Caco-2 (cell line): Measurements from ENCODE around the gene IFNA13. TPM values are rescaled to one million over a fixed set of nuclear protein-coding genes. Genes with fewer than 3 reads are reported as not detected.

ENCODE experiments used
- BruUV-seq: library from RNA; stranded (reverse); fragments of 400-500 nt; replicated peaks from 2 replicates; lab custom pipeline; 2021; lab: Mats Ljungman, UMichigan
- CTCF ChIA-PET: fragments of 300-600 bp; sonication (Branson Sonifier 250); formaldehyde crosslinking; loops from one replicate; lab custom pipeline; 2022; ENCODE audit warnings: antibody characterized with exemption; lab: Charles Lee
- POLR2A ChIA-PET: fragments of 300-600 bp; sonication (Branson Sonifier 250); formaldehyde crosslinking; loops from one replicate; lab custom pipeline; 2022; ENCODE audit warnings: antibody characterized with exemption; lab: Charles Lee
- DNase-seq, 2 experiments: peaks; one replicate each; pipeline versions ENCODE4 v3.0.0 to v3.0.0-alpha.2; 2020 to 2022
- H3K27me3 ChIP-seq: replicated peaks from 2 replicates; pipeline ENCODE4 v1.6.0; 2011; ENCODE audit warnings: low read length; ENCODE audit not compliant: control insufficient read depth, insufficient read depth
- H3K36me3 ChIP-seq: 2 replicates; pipeline ENCODE4 v1.5.1; 2011; ENCODE audit warnings: low read length; ENCODE audit not compliant: control insufficient read depth, insufficient read depth
- H3K4me1 ChIP-seq: fragments of 250-450 bp; sonication (Bioruptor Pico); 2 replicates; pipeline ENCODE4 v1.5.1; 2020; ENCODE audit warnings: mild to moderate bottlenecking
- H3K4me3 ChIP-seq: 2 replicates; pipeline ENCODE4 v1.5.1; 2011; ENCODE audit warnings: low read depth, mild to moderate bottlenecking, control low read depth, low read length
- H3K9me3 ChIP-seq: fragments of 250-450 bp; sonication (Bioruptor Pico); 2 replicates; pipeline ENCODE4 v1.5.1; 2020; ENCODE audit warnings: mild to moderate bottlenecking, moderate library complexity
- H3K27ac Mint-ChIP-seq: one replicate; pipeline ENCODE4 v1.8.0; 2022; ENCODE audit warnings: mixed read lengths; ENCODE audit not compliant: unreplicated experiment
- H3K27me3 Mint-ChIP-seq: one replicate; pipeline ENCODE4 v1.8.0; 2022; ENCODE audit warnings: mixed read lengths; ENCODE audit not compliant: insufficient read depth, unreplicated experiment
- H3K36me3 Mint-ChIP-seq: one replicate; pipeline ENCODE4 v1.8.0; 2022; ENCODE audit warnings: mild to moderate bottlenecking, mixed read lengths; ENCODE audit not compliant: insufficient read depth, unreplicated experiment
- H3K4me1 Mint-ChIP-seq: one replicate; pipeline ENCODE4 v1.8.0; 2022; ENCODE audit warnings: low read depth, mixed read lengths; ENCODE audit not compliant: unreplicated experiment
- H3K4me3 Mint-ChIP-seq: one replicate; pipeline ENCODE4 v1.8.0; 2022; ENCODE audit warnings: mild to moderate bottlenecking, moderate library complexity, mixed read lengths; ENCODE audit not compliant: unreplicated experiment
- H3K9me3 Mint-ChIP-seq: one replicate; pipeline ENCODE4 v1.8.0; 2022; ENCODE audit warnings: mixed read lengths; ENCODE audit not compliant: unreplicated experiment
- CTCF ChIP-seq, 2 experiments: fragments of 200-600 bp in 1 of 2; IDR thresholded peaks; 1 replicate in 1 of 2; 2 replicates in 1 of 2; pipeline versions ENCODE4 v1.5.1 to v1.8.0; 2011 to 2022; ENCODE audit warnings: antibody characterized with exemption in 1 of 2, control low read depth in 1 of 2, inconsistent platforms in 1 of 2, low read depth in 1 of 2, low read length in 1 of 2, mild to moderate bottlenecking in 1 of 2, moderate library complexity in 1 of 2; ENCODE audit not compliant: insufficient read depth in 1 of 2, severe bottlenecking in 1 of 2, unreplicated experiment in 1 of 2
- intact Hi-C: fragments of 100-400 bp; cut with micrococcal nuclease; formaldehyde crosslinking; loops from one replicate; pipeline ENCODE4 v1.10.0; 2022; ENCODE audit not compliant: unreplicated experiment
- total RNA-seq: library from RNA; stranded (reverse); gene quantifications from 2 replicates; pipeline ENCODE4 v1.2.3, GENCODE V29; 2022

Gene IFNA13
- total RNA-seq, 1 experiment from 2014 or later, result not detected

GRCh38 chr9:21317956-21318923 lies 49.6 kb downstream of the IFNA13 start:
- no TSS peak for BruUV-seq
- Histone ChIP-seq H3K4me3 (no peak overlapping the region), H3K9me3 (no peaks in the 10 kb centered on the region), H3K27me3 (no peaks in the 10 kb centered on the region), H3K4me1 (no peaks in the 10 kb centered on the region), H3K36me3 (no peaks in the 10 kb centered on the region)
- POLR2A ChIA-PET, result no interaction called here
- DNase-seq, result peak in 1 of 2 experiments; percentile 39
- CTCF ChIA-PET, result interaction anchor here (0.6 to 1.3 kb wide), 7 partner anchors 15 to 1102 kb away, joined by 3 to 9 read pairs (median 4); no protein-coding TSS in a partner anchor
- Mint-ChIP-seq H3K4me3 (no peak overlapping the region), H3K36me3 (peaks cover 11% of the 10 kb centered on the region), H3K4me1 (peaks cover 5% of the 10 kb centered on the region), H3K9me3 (no peaks in the 10 kb centered on the region), H3K27me3 (peaks cover 9% of the 10 kb centered on the region), H3K27ac (no peak overlapping the region)
- TF ChIP-seq CTCF (IDR thresholded peaks at IDR 0.05; ENCODE audit: insufficient read depth in 1 of 2, low read depth in 1 of 2, low read length in 1 of 2, severe bottlenecking in 1 of 2, unreplicated experiment in 1 of 2), result peak; percentile 48 to 65
- intact Hi-C loops, result loop anchor here (1.0 to 10.0 kb wide), 4 partner anchors 78 to 471 kb away; partner anchors contain the start of gene IFNA4

Other genes starting within 250 kb of the IFNA13 start
- not detected in 2 replicates for gene IFNW1, start 226.2 kb downstream of the IFNA13 start, total RNA-seq
- not detected in 2 replicates for gene IFNA21, start 201.4 kb downstream of the IFNA13 start, total RNA-seq
- not detected in 2 replicates for gene IFNA4, start 180.5 kb downstream of the IFNA13 start, total RNA-seq
- not detected in 2 replicates for gene IFNA7, start 165.9 kb downstream of the IFNA13 start, total RNA-seq
- gene IFNA10, start 160.9 kb downstream of the IFNA13 start, total RNA-seq, result not detected in 2 replicates
- not detected in 2 replicates for gene IFNA16, start 150.7 kb downstream of the IFNA13 start, total RNA-seq
- gene IFNA17, start 139.8 kb downstream of the IFNA13 start, total RNA-seq, result not detected in 2 replicates
- not detected in 2 replicates for gene IFNA14, start 128.1 kb downstream of the IFNA13 start, total RNA-seq
- gene IFNA5, start 62.7 kb downstream of the IFNA13 start, total RNA-seq, result not detected in 2 replicates
- gene KLHL9, start 32.7 kb downstream of the IFNA13 start, total RNA-seq, result 13.0 and 13.5 TPM in 2 replicates
- gene IFNA6, start 17.2 kb downstream of the IFNA13 start, total RNA-seq, result not detected in 2 replicates
- gene IFNA2, start 17.3 kb upstream of the IFNA13 start, total RNA-seq, result not detected in 2 replicates
- gene IFNA8, start 41.1 kb upstream of the IFNA13 start, total RNA-seq, result not detected in 2 replicates
- not detected in 2 replicates for gene IFNA1, start 72.4 kb upstream of the IFNA13 start, total RNA-seq
- 0.34 and 1.00 TPM in 2 replicates for gene IFNE, start 114.3 kb upstream of the IFNA13 start, total RNA-seq